ENCODE measurements around the gene SYCP2. TPM values are rescaled to one million over a fixed set of nuclear protein-coding genes. Genes with fewer than 3 reads are reported as not detected.

SYCP2 gene
- total and polyA plus RNA-seq, 2 donors (not counting 1 experiment from before 2014, with no cell fraction given): 0.77 to 1.2 TPM

DNA sequence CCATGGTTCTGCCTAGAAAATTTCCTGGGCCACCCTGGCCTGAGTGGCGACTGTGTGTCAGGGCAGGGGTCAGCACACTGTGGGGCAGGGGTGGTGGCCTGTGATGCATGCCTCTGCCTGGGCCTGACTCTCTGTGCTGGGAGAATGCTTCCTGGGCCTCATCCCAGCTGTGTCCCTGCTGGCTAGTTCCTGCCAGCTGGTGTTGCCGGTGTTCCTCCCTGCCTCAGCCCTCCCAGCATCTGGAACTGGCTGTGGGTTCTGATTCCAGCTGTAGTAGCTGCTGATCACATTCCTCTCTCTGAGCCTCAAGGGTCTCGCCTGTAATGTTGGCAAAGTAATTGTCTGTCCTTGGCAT is 101.5 kb downstream of the SYCP2 start:
- H3K79me2 ChIP-seq (ENCODE audit: control insufficient read depth, insufficient read depth, low read length): no peaks in the 10 kb centered on the region
- DNase-seq (ENCODE audit: low read depth in 2 of 2): no peak
- H3K4me3 ChIP-seq (replicated peaks in 1 of 4; ENCODE audit: control extremely low read depth in 1 of 4, insufficient read depth in 1 of 4, low read depth in 3 of 4, low read length in 4 of 4): no peak overlapping the region
- no peaks in the 10 kb centered on the region for H3K36me3 ChIP-seq (ENCODE audit: control insufficient read depth, insufficient read depth, low read length)
- no peak overlapping the region for H2AFZ ChIP-seq (ENCODE audit: low read length)
- no peak overlapping the region for H3K9ac ChIP-seq (ENCODE audit: insufficient read depth, low read length)
- peaks cover 2% of the 10 kb centered on the region for H3K27me3 ChIP-seq (ENCODE audit: control insufficient read depth, insufficient read depth, low read length)
- H3K9me3 ChIP-seq (ENCODE audit: control insufficient read depth, insufficient read depth, low read depth, low read length): no peaks in the 10 kb centered on the region
- no peaks in the 10 kb centered on the region for H4K20me1 ChIP-seq (ENCODE audit: control insufficient read depth, extremely low read depth, insufficient read depth, low read length)
- H3K4me1 ChIP-seq (ENCODE audit: control insufficient read depth, extremely low read depth, insufficient read depth, low read length): no peaks in the 10 kb centered on the region
- TF ChIP-seq, protein P1, sequence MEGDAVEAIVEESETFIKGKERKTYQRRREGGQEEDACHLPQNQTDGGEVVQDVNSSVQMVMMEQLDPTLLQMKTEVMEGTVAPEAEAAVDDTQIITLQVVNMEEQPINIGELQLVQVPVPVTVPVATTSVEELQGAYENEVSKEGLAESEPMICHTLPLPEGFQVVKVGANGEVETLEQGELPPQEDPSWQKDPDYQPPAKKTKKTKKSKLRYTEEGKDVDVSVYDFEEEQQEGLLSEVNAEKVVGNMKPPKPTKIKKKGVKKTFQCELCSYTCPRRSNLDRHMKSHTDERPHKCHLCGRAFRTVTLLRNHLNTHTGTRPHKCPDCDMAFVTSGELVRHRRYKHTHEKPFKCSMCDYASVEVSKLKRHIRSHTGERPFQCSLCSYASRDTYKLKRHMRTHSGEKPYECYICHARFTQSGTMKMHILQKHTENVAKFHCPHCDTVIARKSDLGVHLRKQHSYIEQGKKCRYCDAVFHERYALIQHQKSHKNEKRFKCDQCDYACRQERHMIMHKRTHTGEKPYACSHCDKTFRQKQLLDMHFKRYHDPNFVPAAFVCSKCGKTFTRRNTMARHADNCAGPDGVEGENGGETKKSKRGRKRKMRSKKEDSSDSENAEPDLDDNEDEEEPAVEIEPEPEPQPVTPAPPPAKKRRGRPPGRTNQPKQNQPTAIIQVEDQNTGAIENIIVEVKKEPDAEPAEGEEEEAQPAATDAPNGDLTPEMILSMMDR (conservative IDR thresholded peaks at IDR 0.05 in 1 of 2, IDR thresholded peaks at IDR 0.05 in 1 of 2; ENCODE audit: low read depth in 1 of 2, low read length in 2 of 2): no peak
- TF ChIP-seq EZH2 (IDR thresholded peaks at IDR 0.05; ENCODE audit: low read length, missing control alignments): no peak
- H3K27ac ChIP-seq (ENCODE audit: insufficient read depth, low read length): no peak overlapping the region
- H3K4me2 ChIP-seq (ENCODE audit: extremely low read depth, insufficient read depth, low read length): no peak overlapping the region

DNA sequence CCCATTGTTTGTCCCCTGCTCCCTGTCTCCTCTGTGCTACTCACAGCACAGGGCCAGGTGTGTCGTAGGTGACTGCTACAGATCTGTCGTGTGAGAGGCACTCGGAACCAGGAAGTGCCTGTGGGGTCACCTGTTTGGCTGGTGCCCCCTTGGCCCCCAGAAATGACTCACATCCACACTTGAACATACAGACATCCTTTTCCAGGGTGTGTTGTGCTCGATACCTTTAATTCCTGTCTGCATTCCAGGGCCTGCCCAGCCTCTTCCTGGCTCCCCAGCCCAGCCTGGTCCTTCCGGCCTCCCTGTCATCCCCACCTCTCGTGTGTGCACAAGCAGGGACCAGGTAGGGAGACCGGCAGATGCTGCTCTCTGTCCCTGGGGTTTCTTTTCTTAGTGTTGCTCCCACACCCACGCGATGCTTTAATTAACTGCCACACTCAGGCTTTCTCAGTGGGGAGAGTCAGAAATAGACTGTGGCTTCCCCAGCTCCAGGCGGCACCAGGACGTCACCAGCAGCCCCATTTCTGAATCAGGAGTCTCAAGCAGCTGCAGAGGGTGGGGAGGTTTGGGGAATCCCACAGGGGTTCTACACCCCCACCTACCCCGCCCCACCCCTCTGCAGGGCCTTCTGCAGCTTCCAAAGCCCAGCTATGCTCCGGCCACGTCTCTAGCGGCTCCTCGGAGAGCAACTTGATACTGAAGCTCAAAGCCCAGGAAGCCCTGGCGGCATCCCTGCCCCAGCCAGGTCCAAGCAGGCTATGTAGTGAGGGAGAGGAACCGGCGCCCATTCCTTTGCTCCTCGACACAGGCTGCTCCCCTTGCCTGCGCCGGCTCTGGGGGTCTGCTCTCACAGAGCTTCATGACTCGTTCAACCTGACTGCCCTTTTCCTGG is 102.2 kb downstream of the SYCP2 start:
- no peaks in the 10 kb centered on the region for H3K4me1 ChIP-seq (ENCODE audit: control insufficient read depth, extremely low read depth, insufficient read depth, low read length)
- no peak overlapping the region for H3K9ac ChIP-seq (ENCODE audit: insufficient read depth, low read length)
- no peak for DNase-seq (ENCODE audit: low read depth in 2 of 2)
- no peak for TF ChIP-seq EZH2 (IDR thresholded peaks at IDR 0.05; ENCODE audit: low read length, missing control alignments)
- TF ChIP-seq, protein P1 (conservative IDR thresholded peaks at IDR 0.05 in 1 of 2, IDR thresholded peaks at IDR 0.05 in 1 of 2; ENCODE audit: low read depth in 1 of 2, low read length in 2 of 2): no peak
- no peak overlapping the region for H3K27ac ChIP-seq (ENCODE audit: insufficient read depth, low read length)
- no peaks in the 10 kb centered on the region for H3K79me2 ChIP-seq (ENCODE audit: control insufficient read depth, insufficient read depth, low read length)
- no peaks in the 10 kb centered on the region for H3K36me3 ChIP-seq (ENCODE audit: control insufficient read depth, insufficient read depth, low read length)
- H4K20me1 ChIP-seq (ENCODE audit: control insufficient read depth, extremely low read depth, insufficient read depth, low read length): no peaks in the 10 kb centered on the region
- no peak overlapping the region for H3K4me2 ChIP-seq (ENCODE audit: extremely low read depth, insufficient read depth, low read length)
- no peak overlapping the region for H3K4me3 ChIP-seq (replicated peaks in 1 of 4; ENCODE audit: control extremely low read depth in 1 of 4, insufficient read depth in 1 of 4, low read depth in 3 of 4, low read length in 4 of 4)
- H2AFZ ChIP-seq (ENCODE audit: low read length): no peak overlapping the region
- H3K9me3 ChIP-seq (ENCODE audit: control insufficient read depth, insufficient read depth, low read depth, low read length): no peaks in the 10 kb centered on the region
- no peaks in the 10 kb centered on the region for H3K27me3 ChIP-seq (ENCODE audit: control insufficient read depth, insufficient read depth, low read length)

DNA sequence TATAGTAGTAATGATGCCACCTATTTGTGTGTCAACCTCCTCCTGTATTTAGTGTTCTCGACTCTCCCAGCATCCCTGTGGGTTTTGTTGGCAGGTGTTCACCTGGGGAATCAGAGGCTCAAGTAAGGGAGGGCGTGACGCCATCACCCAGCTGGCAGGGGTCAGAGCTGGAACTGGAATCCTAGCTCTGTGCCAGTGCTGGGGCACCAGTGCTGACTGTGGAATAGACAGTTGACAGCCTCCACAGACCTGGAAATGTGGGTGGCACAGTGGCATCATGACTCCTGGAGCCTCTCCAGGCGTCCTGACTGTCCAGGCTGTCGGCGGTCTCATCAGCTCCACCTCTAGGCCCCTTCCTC is 102.8 kb downstream of the SYCP2 start:
- Histone ChIP-seq H3K27me3 (ENCODE audit: control insufficient read depth, insufficient read depth, low read length) (no peaks in the 10 kb centered on the region), H3K4me2 (ENCODE audit: extremely low read depth, insufficient read depth, low read length) (no peak overlapping the region), H2AFZ (ENCODE audit: low read length) (no peak overlapping the region), H3K4me1 (ENCODE audit: control insufficient read depth, extremely low read depth, insufficient read depth, low read length) (no peaks in the 10 kb centered on the region), H3K36me3 (ENCODE audit: control insufficient read depth, insufficient read depth, low read length) (no peaks in the 10 kb centered on the region), H3K9me3 (ENCODE audit: control insufficient read depth, insufficient read depth, low read depth, low read length) (no peaks in the 10 kb centered on the region), H4K20me1 (ENCODE audit: control insufficient read depth, extremely low read depth, insufficient read depth, low read length) (no peaks in the 10 kb centered on the region), H3K79me2 (ENCODE audit: control insufficient read depth, insufficient read depth, low read length) (no peaks in the 10 kb centered on the region), H3K9ac (ENCODE audit: insufficient read depth, low read length) (no peak overlapping the region), H3K27ac (ENCODE audit: insufficient read depth, low read length) (no peak overlapping the region), H3K4me3 (replicated peaks in 1 of 4; ENCODE audit: control extremely low read depth in 1 of 4, insufficient read depth in 1 of 4, low read depth in 3 of 4, low read length in 4 of 4) (no peak overlapping the region)
- TF ChIP-seq EZH2 (IDR thresholded peaks at IDR 0.05; ENCODE audit: low read length, missing control alignments): no peak
- TF ChIP-seq, protein P1 (conservative IDR thresholded peaks at IDR 0.05 in 1 of 2, IDR thresholded peaks at IDR 0.05 in 1 of 2; ENCODE audit: low read depth in 1 of 2, low read length in 2 of 2): no peak
- no peak for DNase-seq (ENCODE audit: low read depth in 2 of 2)

Data from fibroblast of lung (primary cell).